GM10248 (cell line): ENCODE measurements around the gene TAC4.

Experiments used
- CTCF ChIA-PET: fragments of 300-600 bp; sonication (Branson Sonifier 250); formaldehyde crosslinking; extraction: SDS; loops from one replicate; lab custom pipeline; 2021; ENCODE audit warnings: antibody characterized with exemption; lab: Yijun Ruan, JAX
- POLR2A ChIA-PET: fragments of 350-650 bp; sonication (Branson Sonifier 250); formaldehyde crosslinking; extraction: SDS; loops from one replicate; lab custom pipeline; 2020; ENCODE audit warnings: antibody characterized with exemption; lab: Yijun Ruan, JAX
- DNase-seq: peaks from one replicate; pipeline ENCODE4 v3.0.0; 2012; ENCODE audit errors: extremely low spot score
- TF ChIP-seq, protein P1 (sequence below): IDR thresholded peaks from 2 replicates; pipeline ENCODE4 v1.5.1; 2012; ENCODE audit warnings: mild to moderate bottlenecking, low read depth; ENCODE audit errors: extremely low read depth, missing control alignments, control extremely low read depth

Gene TAC4

DNA sequence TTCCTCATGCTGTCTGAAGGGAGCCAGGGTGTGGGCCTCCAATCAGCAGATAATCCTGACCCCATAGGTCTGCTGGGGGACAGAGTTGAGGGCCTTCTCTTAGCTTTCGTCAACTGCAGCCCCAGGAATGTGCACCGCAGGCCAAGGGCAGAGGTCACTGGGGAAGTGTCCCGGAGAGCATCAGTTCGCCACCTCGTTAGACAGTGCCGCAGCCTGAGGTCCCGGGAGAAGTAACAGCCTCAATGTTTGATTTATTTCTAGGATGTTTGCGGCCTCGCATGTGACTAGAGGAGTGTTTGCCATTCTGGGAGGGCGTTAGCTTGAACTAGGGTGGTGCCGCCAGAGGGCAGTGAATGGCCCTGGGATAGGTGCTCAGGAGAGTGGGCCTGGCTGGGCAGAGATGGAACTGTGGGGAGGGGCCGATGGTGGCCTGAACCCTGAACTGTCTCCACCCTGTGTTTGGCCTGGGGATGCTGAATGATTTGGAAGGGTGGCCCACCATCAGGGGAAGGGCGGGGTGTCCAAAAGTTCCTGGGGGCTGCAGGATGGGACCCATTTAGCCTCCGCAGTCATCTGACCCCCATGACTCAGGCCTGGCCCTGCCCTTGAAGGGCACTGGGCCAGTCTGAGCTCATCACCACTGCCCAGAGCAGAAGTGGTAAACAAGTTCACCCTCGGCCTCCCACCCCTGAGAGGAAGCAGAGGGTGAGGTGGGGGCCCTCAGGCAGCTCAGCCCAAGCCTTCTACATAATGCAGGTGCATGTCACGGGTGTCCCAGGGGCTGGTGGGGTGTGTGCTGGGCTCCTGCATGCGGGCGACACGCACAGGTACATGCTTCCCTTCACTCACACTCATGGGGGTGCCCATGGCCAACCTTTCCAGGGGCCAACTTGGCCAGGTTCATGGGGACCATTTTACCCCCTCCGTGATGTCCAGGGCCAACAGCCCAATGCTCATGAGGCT is 12.4 kb upstream of the TAC4 start:
- POLR2A ChIA-PET: no interaction called here
- no peak for DNase-seq
- CTCF ChIA-PET: interaction anchor here (1.0 to 11.5 kb wide), 12 partner anchors 9 to 304 kb away, joined by 3 to 171 read pairs (median 4); partner anchors contain the start of genes DLX3 and TAC4
- TF ChIP-seq, protein P1, sequence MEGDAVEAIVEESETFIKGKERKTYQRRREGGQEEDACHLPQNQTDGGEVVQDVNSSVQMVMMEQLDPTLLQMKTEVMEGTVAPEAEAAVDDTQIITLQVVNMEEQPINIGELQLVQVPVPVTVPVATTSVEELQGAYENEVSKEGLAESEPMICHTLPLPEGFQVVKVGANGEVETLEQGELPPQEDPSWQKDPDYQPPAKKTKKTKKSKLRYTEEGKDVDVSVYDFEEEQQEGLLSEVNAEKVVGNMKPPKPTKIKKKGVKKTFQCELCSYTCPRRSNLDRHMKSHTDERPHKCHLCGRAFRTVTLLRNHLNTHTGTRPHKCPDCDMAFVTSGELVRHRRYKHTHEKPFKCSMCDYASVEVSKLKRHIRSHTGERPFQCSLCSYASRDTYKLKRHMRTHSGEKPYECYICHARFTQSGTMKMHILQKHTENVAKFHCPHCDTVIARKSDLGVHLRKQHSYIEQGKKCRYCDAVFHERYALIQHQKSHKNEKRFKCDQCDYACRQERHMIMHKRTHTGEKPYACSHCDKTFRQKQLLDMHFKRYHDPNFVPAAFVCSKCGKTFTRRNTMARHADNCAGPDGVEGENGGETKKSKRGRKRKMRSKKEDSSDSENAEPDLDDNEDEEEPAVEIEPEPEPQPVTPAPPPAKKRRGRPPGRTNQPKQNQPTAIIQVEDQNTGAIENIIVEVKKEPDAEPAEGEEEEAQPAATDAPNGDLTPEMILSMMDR: no peak

DNA sequence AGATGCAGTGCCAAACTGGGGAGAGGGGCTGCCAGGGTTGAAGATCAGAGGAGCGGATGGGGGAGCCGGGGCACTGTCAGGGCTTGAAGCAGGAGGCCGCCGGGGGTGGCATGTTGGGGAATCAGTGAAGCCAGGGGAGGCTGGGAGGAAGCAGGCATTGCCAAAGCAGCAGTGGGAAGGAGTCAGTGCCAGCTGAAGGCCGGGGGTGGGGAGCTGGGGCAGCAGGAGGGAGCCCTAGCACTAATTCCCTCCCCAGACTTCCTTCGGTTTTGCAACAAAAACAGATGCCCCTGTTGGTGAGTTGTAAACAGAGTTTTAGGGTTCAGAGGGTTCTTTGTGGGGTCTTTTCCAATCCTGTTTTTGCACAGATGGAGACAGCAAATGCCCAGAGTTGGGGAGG is 10.9 kb upstream of the TAC4 start:
- no peak for DNase-seq
- TF ChIP-seq, protein P1: no peak
- POLR2A ChIA-PET: no interaction called here
- CTCF ChIA-PET: interaction anchor here (1.5 to 11.5 kb wide), 2 partner anchors 93 to 138 kb away, joined by 3 to 171 read pairs; partner anchors contain the start of gene DLX3

DNA sequence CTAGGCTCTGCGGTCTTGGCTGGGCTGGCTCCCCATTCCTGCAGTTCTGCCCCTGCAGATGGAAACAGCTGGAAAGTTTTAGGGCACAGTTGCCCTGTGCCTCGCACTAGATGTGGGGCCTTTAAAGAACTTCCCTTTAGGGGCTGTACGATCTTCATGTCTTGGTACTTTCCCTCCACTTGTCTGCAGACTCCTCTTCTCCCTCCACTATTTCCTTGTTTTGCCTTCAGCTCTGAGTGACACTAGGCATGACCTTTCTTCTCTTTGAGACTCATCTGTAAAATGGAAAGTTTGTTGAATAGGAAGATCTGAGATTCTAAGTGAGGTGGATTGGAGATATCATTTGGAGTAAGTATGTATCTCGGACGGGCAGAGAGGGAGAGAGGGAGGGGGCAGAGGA is 6.3 kb upstream of the TAC4 start:
- CTCF ChIA-PET: interaction anchor here (1.1 to 2.3 kb wide), 3 partner anchors 143 to 297 kb away, joined by 3 to 8 read pairs (median 4); no protein-coding TSS in a partner anchor
- TF ChIP-seq, protein P1: no peak
- POLR2A ChIA-PET: no interaction called here
- no peak for DNase-seq

DNA sequence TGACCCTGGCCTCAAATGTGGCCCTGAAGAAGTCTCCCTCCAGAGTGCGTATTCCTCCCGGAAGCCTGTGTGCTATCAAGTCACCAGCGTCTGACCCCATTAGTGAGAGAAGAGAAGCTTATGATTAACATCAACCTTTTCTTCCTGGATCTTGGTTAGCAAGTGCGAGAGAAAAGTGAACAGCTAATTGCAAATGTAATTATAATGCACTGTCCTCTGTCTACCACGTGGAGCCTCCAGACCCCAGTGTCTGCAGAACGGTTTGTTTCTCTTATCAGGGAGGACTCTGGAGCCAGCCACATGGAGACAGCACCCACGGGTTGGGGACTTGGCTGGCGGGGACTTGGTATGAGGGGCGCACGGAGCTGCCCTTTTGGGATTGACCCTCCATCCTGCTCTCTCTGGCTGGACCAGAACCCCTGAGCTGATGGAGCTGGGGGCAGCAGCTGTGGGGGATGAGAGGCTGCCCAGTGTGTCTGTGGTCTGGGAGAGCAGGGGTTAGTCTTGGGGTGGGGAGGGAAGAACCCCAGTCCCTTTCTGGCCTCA is 5.7 kb upstream of the TAC4 start:
- TF ChIP-seq, protein P1: no peak
- no peak for DNase-seq
- ChIA-PET CTCF (interaction anchor here (1.1 to 2.3 kb wide), 3 partner anchors 144 to 296 kb away, joined by 3 to 8 read pairs (median 4); no protein-coding TSS in a partner anchor), POLR2A (no interaction called here)

DNA sequence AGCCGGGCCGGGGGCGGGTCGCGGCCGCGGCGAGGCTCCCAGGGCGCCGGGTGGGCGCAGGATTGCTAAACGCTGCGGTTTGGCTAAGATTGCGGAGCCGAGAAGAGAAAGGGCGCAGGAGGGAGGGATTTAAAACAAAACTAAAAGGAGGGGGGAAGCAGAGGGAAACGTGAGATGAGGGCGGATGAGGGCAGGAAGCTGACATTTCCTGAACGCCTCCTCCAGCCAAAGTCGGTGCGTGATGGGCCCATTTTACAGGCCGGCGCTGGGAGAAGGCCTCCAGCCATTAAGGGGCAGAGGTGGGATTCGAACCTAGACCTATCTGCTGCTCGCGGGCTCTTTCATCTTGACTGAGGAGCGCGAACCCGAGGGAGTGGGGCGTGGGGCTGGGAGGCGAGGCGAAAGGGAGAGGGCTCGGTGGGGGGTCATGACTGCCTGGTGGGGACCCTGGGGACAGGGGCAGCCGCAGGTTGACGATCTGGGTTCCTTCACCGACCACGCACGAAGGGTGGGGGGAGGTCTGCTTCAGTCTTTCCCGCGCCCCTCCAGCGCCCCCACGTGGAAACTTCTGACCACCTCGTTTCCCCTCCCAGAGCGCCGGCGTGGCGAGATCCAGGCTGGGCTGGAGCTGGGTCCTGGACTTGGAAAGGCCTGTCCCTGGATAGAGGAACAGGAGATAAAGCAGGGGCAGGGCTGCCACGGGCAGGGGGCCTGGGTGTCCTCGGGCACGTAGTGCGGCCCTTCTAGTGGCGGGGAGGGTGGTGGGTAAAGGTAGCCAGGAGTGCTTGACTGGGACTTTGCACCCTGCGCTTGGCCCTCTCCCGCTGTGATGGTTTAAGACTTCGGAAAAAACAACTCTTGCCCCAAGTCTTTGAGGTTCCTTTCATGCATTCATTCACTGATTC is 3.8 kb upstream of the TAC4 start:
- TF ChIP-seq, protein P1: peak; percentile 61
- DNase-seq: peak; percentile 69
- CTCF ChIA-PET: interaction anchor here (0.7 to 2.1 kb wide), 15 partner anchors 9 to 295 kb away, joined by 3 to 10 read pairs (median 4); no protein-coding TSS in a partner anchor
- POLR2A ChIA-PET: no interaction called here
